HEK293 (cell line): ENCODE data around the gene REEP2.

ENCODE experiments used
- CTCF ChIA-PET: fragments of 350-600 bp; formaldehyde crosslinking; extraction: SDS; loops from one replicate; lab custom pipeline; 2021; ENCODE audit warnings: antibody characterized with exemption; lab: Yijun Ruan, JAX
- POLR2A ChIA-PET: fragments of 300-600 bp; formaldehyde crosslinking; extraction: SDS; loops from one replicate; lab custom pipeline; 2020; ENCODE audit warnings: antibody characterized with exemption, inconsistent platforms; lab: Yijun Ruan, JAX
- H3K27ac ChIP-seq: fragments of 200-500 bp; sonication (Bioruptor generic); 2 replicates; pipeline ENCODE4 v1.5.1; 2014; ENCODE audit warnings: low read depth, low read length, control low read depth, inconsistent platforms; ENCODE audit errors: extremely low read depth
- H3K36me3 ChIP-seq, 2 experiments: fragments of 200-500 bp in 1 of 2; sonication (Bioruptor generic) in 1 of 2; 1 replicate in 1 of 2; 2 replicates in 1 of 2; pipeline ENCODE4 v1.5.1; 2014 to 2017; ENCODE audit warnings: inconsistent platforms in 2 of 2, low read length in 2 of 2; ENCODE audit not compliant: control insufficient read depth in 2 of 2, insufficient read depth in 1 of 2
- H3K4me1 ChIP-seq: fragments of 200-500 bp; sonication (Bioruptor generic); 2 replicates; pipeline ENCODE4 v1.5.1; 2014; ENCODE audit warnings: mild to moderate bottlenecking, low read length, inconsistent platforms; ENCODE audit not compliant: control insufficient read depth, insufficient read depth
- H3K4me3 ChIP-seq: 2 replicates; pipeline ENCODE4 v1.5.1; 2011; ENCODE audit warnings: low read depth, mild to moderate bottlenecking, control low read depth, low read length, moderate library complexity
- H3K9me3 ChIP-seq: fragments of 200-500 bp; sonication (Bioruptor generic); 2 replicates; pipeline ENCODE4 v1.5.1; 2014; ENCODE audit warnings: low read depth, low read length, inconsistent platforms; ENCODE audit not compliant: control insufficient read depth, insufficient read depth
- HIC1 ChIP-seq: fragments of 450-650 bp; formaldehyde crosslinking; IDR thresholded peaks from 2 replicates; pipeline ENCODE4 v1.5.1; 2016; ENCODE audit warnings: missing biosample characterization, missing genetic modification characterization
- PRDM10 ChIP-seq: fragments of 450-650 bp; formaldehyde crosslinking; IDR thresholded peaks from 2 replicates; pipeline ENCODE4 v1.5.1; 2016; ENCODE audit warnings: missing biosample characterization, missing genetic modification characterization
- ZFHX2 ChIP-seq: fragments of 450-650 bp; formaldehyde crosslinking; conservative IDR thresholded peaks from 2 replicates; pipeline ENCODE4 v1.5.1; 2016; ENCODE audit warnings: missing biosample characterization, missing genetic modification characterization
- ZNF132 ChIP-seq: fragments of 450-650 bp; formaldehyde crosslinking; IDR thresholded peaks from 2 replicates; pipeline ENCODE4 v1.5.1; 2017; ENCODE audit warnings: missing biosample characterization, missing genetic modification characterization, borderline replicate concordance
- ZNF211 ChIP-seq: fragments of 450-650 bp; formaldehyde crosslinking; IDR thresholded peaks from 2 replicates; pipeline ENCODE4 v1.5.1; 2016; ENCODE audit warnings: low read depth, missing biosample characterization, missing genetic modification characterization
- ZNF514 ChIP-seq: fragments of 450-650 bp; formaldehyde crosslinking; IDR thresholded peaks from 2 replicates; pipeline ENCODE4 v1.5.1; 2016; ENCODE audit warnings: missing biosample characterization, missing genetic modification characterization
- ZNF623 ChIP-seq: fragments of 450-650 bp; formaldehyde crosslinking; IDR thresholded peaks from 2 replicates; pipeline ENCODE4 v1.5.1; 2016; ENCODE audit warnings: missing biosample characterization, missing genetic modification characterization
- ZNF768 ChIP-seq: fragments of 450-650 bp; formaldehyde crosslinking; IDR thresholded peaks from 2 replicates; pipeline ENCODE4 v1.5.1; 2018; ENCODE audit warnings: missing biosample characterization, mild to moderate bottlenecking, missing genetic modification characterization
- TF ChIP-seq, protein P1 (sequence below): fragments of 450-650 bp; formaldehyde crosslinking; IDR thresholded peaks from 2 replicates; pipeline ENCODE4 v1.5.1; 2016; ENCODE audit warnings: missing biosample characterization, missing genetic modification characterization
- TF ChIP-seq, protein P2 (sequence below): fragments of 450-650 bp; formaldehyde crosslinking; IDR thresholded peaks from 2 replicates; pipeline ENCODE4 v1.5.1; 2016; ENCODE audit warnings: missing biosample characterization, missing genetic modification characterization
- TF ChIP-seq, protein P3 (sequence below): fragments of 450-650 bp; formaldehyde crosslinking; IDR thresholded peaks from 2 replicates; pipeline ENCODE4 v1.5.1; 2016; ENCODE audit warnings: missing biosample characterization, missing genetic modification characterization

REEP2 gene

DNA sequence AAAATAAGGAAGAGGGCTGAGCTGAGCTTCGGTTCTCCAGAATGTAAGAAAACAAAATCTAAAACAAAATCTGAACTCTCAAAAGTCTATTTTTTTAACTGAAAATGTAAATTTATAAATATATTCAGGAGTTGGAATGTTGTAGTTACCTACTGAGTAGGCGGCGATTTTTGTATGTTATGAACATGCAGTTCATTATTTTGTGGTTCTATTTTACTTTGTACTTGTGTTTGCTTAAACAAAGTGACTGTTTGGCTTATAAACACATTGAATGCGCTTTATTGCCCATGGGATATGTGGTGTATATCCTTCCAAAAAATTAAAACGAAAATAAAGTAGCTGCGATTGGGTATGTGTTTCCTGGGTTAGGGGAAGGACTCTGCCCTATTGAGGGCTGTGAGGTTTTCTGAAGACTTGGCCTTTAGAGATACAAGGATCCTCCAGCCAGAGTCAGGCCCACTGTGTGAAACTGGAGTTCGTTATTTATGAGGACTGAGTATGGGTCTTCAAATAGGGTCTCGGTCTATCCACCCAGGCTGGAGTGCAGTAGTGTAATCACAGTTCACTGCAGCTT lies 30.2 kb downstream of the REEP2 start:
- no peak overlapping the region for H3K27ac ChIP-seq
- H3K4me3 ChIP-seq, result no peak overlapping the region
- CTCF ChIA-PET, result interaction anchor here (0.6 kb wide), 1 partner anchor 35 kb away, joined by 3 read pairs; no protein-coding TSS in a partner anchor

GRCh38 chr5:138469540-138470321 lies 30.9 kb downstream of the REEP2 start:
- ChIA-PET CTCF (interaction anchor here (0.6 kb wide), 2 partner anchors 20 to 34 kb away, joined by 3 read pairs; no protein-coding TSS in a partner anchor), POLR2A (no interaction called here)
- Histone ChIP-seq H3K27ac (no peak overlapping the region), H3K36me3 (peaks cover 0 to 8% of the 10 kb centered on the region in 2 experiments; a peak in 1 of 3 replicates), H3K4me1 (no peaks in the 10 kb centered on the region), H3K4me3 (no peak overlapping the region), H3K9me3 (no peaks in the 10 kb centered on the region)
- no peak for TF ChIP-seq ZNF768 (tag by site-specific recombination)
- peak; percentile 40; the same call in 1 of the 2 replicates for TF ChIP-seq HIC1
- no peak for TF ChIP-seq ZNF514
- TF ChIP-seq ZNF132, result no peak
- peak; percentile 26; the same call in 1 of the 2 replicates for TF ChIP-seq ZFHX2 (tag by site-specific recombination)
- TF ChIP-seq, protein P1, sequence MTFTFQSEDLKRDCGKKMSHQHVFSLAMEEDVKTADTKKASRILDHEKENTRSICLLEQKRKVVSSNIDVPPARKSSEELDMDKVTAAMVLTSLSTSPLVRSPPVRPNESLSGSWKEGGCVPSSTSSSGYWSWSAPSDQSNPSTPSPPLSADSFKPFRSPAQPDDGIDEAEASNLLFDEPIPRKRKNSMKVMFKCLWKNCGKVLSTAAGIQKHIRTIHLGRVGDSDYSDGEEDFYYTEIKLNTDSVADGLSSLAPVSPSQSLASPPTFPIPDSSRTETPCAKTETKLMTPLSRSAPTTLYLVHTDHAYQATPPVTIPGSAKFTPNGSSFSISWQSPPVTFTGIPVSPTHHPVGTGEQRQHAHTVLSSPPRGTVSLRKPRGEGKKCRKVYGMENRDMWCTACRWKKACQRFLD (tag by site-specific recombination), result no peak
- TF ChIP-seq PRDM10 (tag by site-specific recombination), result 0 out of 2 replicates have a peak, but pooled peaks have one; percentile 46

More for the DNA sequence above, 30.2 kb downstream of the REEP2 start:
- Histone ChIP-seq H3K9me3 (no peaks in the 10 kb centered on the region), H3K4me1 (no peaks in the 10 kb centered on the region), H3K36me3 (peaks cover 0 to 8% of the 10 kb centered on the region in 2 experiments; a peak in 1 of 3 replicates)
- TF ChIP-seq, protein P2, sequence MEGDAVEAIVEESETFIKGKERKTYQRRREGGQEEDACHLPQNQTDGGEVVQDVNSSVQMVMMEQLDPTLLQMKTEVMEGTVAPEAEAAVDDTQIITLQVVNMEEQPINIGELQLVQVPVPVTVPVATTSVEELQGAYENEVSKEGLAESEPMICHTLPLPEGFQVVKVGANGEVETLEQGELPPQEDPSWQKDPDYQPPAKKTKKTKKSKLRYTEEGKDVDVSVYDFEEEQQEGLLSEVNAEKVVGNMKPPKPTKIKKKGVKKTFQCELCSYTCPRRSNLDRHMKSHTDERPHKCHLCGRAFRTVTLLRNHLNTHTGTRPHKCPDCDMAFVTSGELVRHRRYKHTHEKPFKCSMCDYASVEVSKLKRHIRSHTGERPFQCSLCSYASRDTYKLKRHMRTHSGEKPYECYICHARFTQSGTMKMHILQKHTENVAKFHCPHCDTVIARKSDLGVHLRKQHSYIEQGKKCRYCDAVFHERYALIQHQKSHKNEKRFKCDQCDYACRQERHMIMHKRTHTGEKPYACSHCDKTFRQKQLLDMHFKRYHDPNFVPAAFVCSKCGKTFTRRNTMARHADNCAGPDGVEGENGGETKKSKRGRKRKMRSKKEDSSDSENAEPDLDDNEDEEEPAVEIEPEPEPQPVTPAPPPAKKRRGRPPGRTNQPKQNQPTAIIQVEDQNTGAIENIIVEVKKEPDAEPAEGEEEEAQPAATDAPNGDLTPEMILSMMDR (tag by site-specific recombination), result no peak
- TF ChIP-seq ZNF623 (no peak), ZNF514 (no peak), ZNF211 (tag by site-specific recombination) (no peak)
- TF ChIP-seq, protein P3, sequence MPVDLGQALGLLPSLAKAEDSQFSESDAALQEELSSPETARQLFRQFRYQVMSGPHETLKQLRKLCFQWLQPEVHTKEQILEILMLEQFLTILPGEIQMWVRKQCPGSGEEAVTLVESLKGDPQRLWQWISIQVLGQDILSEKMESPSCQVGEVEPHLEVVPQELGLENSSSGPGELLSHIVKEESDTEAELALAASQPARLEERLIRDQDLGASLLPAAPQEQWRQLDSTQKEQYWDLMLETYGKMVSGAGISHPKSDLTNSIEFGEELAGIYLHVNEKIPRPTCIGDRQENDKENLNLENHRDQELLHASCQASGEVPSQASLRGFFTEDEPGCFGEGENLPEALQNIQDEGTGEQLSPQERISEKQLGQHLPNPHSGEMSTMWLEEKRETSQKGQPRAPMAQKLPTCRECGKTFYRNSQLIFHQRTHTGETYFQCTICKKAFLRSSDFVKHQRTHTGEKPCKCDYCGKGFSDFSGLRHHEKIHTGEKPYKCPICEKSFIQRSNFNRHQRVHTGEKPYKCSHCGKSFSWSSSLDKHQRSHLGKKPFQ (tag by site-specific recombination), result no peak
- POLR2A ChIA-PET, result no interaction called here
